CD4-positive, alpha-beta T cell treated with Interleukin-6 for 4 hours (primary cell): ENCODE measurements around the gene APEX1.
"Not testable (repeated sequence)": the region's sequence is repeated elsewhere in the genome, so short reads cannot be mapped to it uniquely, and the experiment has no call there.

ENCODE experiments used
- DNase-seq: peaks from one replicate; pipeline ENCODE4 v3.0.0-alpha.2; 2020; ENCODE audit warnings: mixed read lengths

Gene APEX1

GRCh38 chr14:20436363-20436755 lies 18.7 kb upstream of the APEX1 start:
- no peak for DNase-seq

- DNase-seq = no peak
Measured at GRCh38 chr14:20438664-20439063, 16.4 kb upstream of the APEX1 start.

GRCh38 chr14:20440465-20440864 lies 14.6 kb upstream of the APEX1 start:
- DNase-seq = no peak

GRCh38 chr14:20440882-20441281 lies 14.1 kb upstream of the APEX1 start:
- DNase-seq = peak; percentile 52

- DNase-seq = no peak
Measured at GRCh38 chr14:20441461-20441860, 13.6 kb upstream of the APEX1 start.

- DNase-seq = not testable (repeated sequence)
Measured at GRCh38 chr14:20443650-20444049, 11.4 kb upstream of the APEX1 start.

- DNase-seq = no peak
Measured at GRCh38 chr14:20446889-20447288, 8.1 kb upstream of the APEX1 start.

GRCh38 chr14:20452831-20453230 lies 2.2 kb upstream of the APEX1 start:
- not testable (repeated sequence) for DNase-seq

- DNase-seq = peak; percentile 78
Measured at GRCh38 chr14:20455355-20456300, 602 bp downstream of the APEX1 start.

- no peak for DNase-seq
Measured at GRCh38 chr14:20456971-20457370, 1.9 kb downstream of the APEX1 start.

- no peak for DNase-seq
Measured at GRCh38 chr14:20458031-20458789, 3.2 kb downstream of the APEX1 start.

- peak; percentile 75 for DNase-seq
Measured at GRCh38 chr14:20460458-20461224, 5.6 kb downstream of the APEX1 start.

GRCh38 chr14:20461225-20462141 lies 6.5 kb downstream of the APEX1 start, which contains the start of gene PIP4P1:
Gene PIP4P1, minus strand, starts transcription at chr14:20461434. Its CDS starts 109 bp downstream, at chr14:20461325.
- DNase-seq = peak; percentile 99

GRCh38 chr14:20468764-20469241 lies 13.8 kb downstream of the APEX1 start:
- DNase-seq = no peak

GRCh38 chr14:20469242-20469889 lies 14.3 kb downstream of the APEX1 start, which contains the start of gene PNP:
Gene PNP, plus strand, starts transcription at chr14:20469406. Its CDS starts 119 bp downstream, at chr14:20469525.
- DNase-seq = peak; percentile 89

GRCh38 chr14:20469890-20470602 lies 15.0 kb downstream of the APEX1 start:
- peak; percentile 66 for DNase-seq

- no peak for DNase-seq
Measured at GRCh38 chr14:20470603-20470901, 15.5 kb downstream of the APEX1 start.

GRCh38 chr14:20472536-20473169 lies 17.6 kb downstream of the APEX1 start:
- no peak for DNase-seq

GRCh38 chr14:20476776-20477175 lies 21.8 kb downstream of the APEX1 start:
- DNase-seq = no peak
